Aorta (tissue), 5 donors: ENCODE data around the gene LUZP2. TPM values are rescaled to one million over a fixed set of nuclear protein-coding genes. Genes with fewer than 3 reads are reported as not detected.

Experiments used
- ATAC-seq: fragments of 200-7000 bp; cut with Tn5 transposase; one replicate; pipeline ENCODE4 v1.9.1; 2022; ENCODE audit warnings: moderate library complexity; ENCODE audit not compliant: low FRiP score
- DNase-seq, 2 donors: peaks; one replicate each; pipeline ENCODE4 v3.0.0-alpha.2; 2020
- H3K27ac ChIP-seq, 2 donors: one replicate each; pipeline ENCODE4 v1.5.1; 2013; ENCODE audit warnings: low read length in 2 of 2, mild to moderate bottlenecking in 2 of 2, moderate library complexity in 2 of 2, control low read depth in 1 of 2, inconsistent platforms in 1 of 2, low read depth in 1 of 2
- H3K27me3 ChIP-seq, 2 donors: one replicate each; pipeline ENCODE4 v1.6.1; 2013; ENCODE audit warnings: control low read depth in 1 of 2, low read length in 1 of 2, mild to moderate bottlenecking in 1 of 2, moderate library complexity in 1 of 2; ENCODE audit not compliant: insufficient read depth in 2 of 2, control insufficient read depth in 1 of 2
- H3K36me3 ChIP-seq, 2 donors: one replicate each; pipeline ENCODE4 v1.6.1; 2013; ENCODE audit warnings: control low read depth in 1 of 2, low read length in 1 of 2, mild to moderate bottlenecking in 1 of 2; ENCODE audit not compliant: insufficient read depth in 2 of 2, control insufficient read depth in 1 of 2
- H3K4me1 ChIP-seq, 2 donors: one replicate each; pipeline ENCODE4 v1.6.1; 2013; ENCODE audit warnings: low read length in 2 of 2, control low read depth in 1 of 2, mild to moderate bottlenecking in 1 of 2, moderate library complexity in 1 of 2; ENCODE audit not compliant: insufficient read depth in 2 of 2, control insufficient read depth in 1 of 2
- H3K4me3 ChIP-seq, 2 donors: one replicate each; pipeline ENCODE4 v1.5.1; 2013; ENCODE audit warnings: low read length in 2 of 2, control low read depth in 1 of 2, mild to moderate bottlenecking in 1 of 2
- H3K9me3 ChIP-seq: one replicate; pipeline ENCODE4 v1.6.1; 2013; ENCODE audit warnings: mild to moderate bottlenecking, low read length; ENCODE audit not compliant: control insufficient read depth
- WGBS, 2 donors: extraction: QIAGEN DNeasy Blood & Tissue Kit; methylation state at CpG; one replicate each; pipeline ENCODE4 v1.1.7; 2013; 5-methylcytosine and 5-hydroxymethylcytosine counted together
- intact Hi-C, 2 donors: fragments of 100-400 bp; cut with DNase I; formaldehyde crosslinking; loops; one replicate each; pipeline versions ENCODE4 v1.14.2 to v1.15.0; 2022
- polyA plus RNA-seq, 2 donors: library from polyadenylated mRNA; stranded (reverse); fragments of 200-250 nt; gene quantifications; one replicate each; pipeline ENCODE4 v1.2.3, GENCODE V29; 2013
- total RNA-seq, 2 donors: library from RNA; stranded (reverse); fragmentation: NEBNext Ultra II Directional; extraction: Animal tissue kit (Norgen Biotek cat#: 25700); gene quantifications; one replicate each; pipeline ENCODE4 v1.2.1, GENCODE V29; 2021
- donor health status: healthy with polysubstance abuse.
- donor health status: Bipolar disorder and iron deficiency.
- donor health status: DM: no; HTN: no; CAD: no.
- donor health status: DM: no; HTN: no; CAD: no.
- donor health status: DM: yes; HTN: yes; CAD: no.

The LUZP2 gene
- total and polyA plus RNA-seq, 4 donors = 0.15 to 0.50 TPM; not detected in 2

DNA sequence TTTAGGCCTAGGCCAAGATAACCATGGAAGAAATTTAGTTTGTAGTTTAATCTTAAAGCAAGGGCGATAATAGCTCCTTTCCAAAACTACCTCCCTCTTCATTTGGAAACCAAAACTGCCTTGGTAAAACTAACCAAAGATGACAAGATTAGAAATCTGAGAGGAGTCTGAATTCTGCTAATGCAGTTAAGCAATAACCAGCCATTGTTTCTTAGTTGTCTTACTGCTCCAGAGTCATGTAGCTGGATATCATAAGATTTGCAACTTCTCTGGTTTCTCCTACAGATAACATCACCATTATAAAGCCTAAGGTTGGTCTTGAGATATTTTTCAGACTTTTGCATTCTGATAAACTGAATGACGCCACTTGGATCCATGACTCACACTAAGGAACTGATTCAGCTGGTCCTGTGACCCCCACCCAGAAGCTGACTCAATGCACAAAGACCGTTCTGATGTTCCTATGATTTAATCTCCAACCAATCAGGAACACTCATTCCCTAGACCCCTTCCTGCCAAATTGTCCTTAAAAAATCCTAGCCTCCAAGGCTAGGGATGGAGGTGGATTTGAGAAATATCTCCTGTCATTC, 200.8 kb downstream of the LUZP2 start:
- intact Hi-C loops = no loop called here
- 82 to 85% methylated on average over 3 of the region's 3 CpGs for WGBS, 2 donors
- H3K36me3 ChIP-seq = no peaks in the 10 kb centered on the region
- H3K27ac ChIP-seq = no peak overlapping the region
- no peaks in the 10 kb centered on the region for H3K4me1 ChIP-seq
- no peaks in the 10 kb centered on the region for H3K27me3 ChIP-seq
- no peaks in the 10 kb centered on the region for H3K9me3 ChIP-seq
- no peak for ATAC-seq
- no peak for DNase-seq
- no peak overlapping the region for H3K4me3 ChIP-seq

DNA sequence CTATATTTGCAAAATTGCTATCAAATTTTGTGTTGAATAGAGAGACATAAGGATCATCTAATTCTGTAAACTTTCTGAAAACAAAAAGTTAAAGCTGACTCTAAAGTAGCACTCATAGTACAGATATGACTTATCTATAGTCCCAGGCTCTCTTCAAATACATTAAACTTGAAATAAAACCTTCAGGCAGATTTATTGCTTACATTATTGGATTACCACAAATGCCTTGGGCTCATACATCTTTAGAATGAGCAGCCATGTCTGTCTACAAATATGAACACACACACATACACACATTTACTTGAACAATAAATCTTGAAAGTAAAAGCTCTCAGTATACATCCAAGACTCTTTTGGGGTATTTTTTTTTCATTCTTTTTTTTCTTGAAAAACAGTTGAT, 207.9 kb downstream of the LUZP2 start:
- H3K4me1 ChIP-seq = no peaks in the 10 kb centered on the region
- no peaks in the 10 kb centered on the region for H3K36me3 ChIP-seq
- no peaks in the 10 kb centered on the region for H3K27me3 ChIP-seq
- H3K9me3 ChIP-seq = no peaks in the 10 kb centered on the region
- intact Hi-C loops = no loop called here
- no peak for DNase-seq
- H3K4me3 ChIP-seq = no peak overlapping the region
- no peak overlapping the region for H3K27ac ChIP-seq
- no peak for ATAC-seq

DNA sequence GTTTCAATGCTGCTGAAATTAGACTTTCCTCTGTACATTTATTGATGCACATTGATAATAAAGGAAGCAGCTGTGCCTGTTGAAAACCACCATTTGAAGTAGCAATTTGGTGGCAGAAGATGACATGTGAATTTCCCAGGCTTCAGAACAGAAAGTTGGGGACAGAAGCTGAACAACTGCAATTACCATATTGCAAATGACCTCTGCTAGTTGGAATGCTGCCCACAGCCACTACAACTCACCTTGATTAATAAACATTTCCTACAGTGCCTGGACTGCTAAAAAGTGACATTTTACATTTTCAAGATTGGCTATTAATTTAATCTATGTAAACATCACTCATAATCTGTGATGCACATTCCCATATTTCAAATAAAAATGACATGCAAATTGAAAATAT, 208.6 kb downstream of the LUZP2 start:
- no peaks in the 10 kb centered on the region for H3K36me3 ChIP-seq
- no peak overlapping the region for H3K4me3 ChIP-seq
- intact Hi-C loops = no loop called here
- H3K27me3 ChIP-seq = no peaks in the 10 kb centered on the region
- ATAC-seq (no peak), DNase-seq (no peak)
- H3K4me1 ChIP-seq = no peaks in the 10 kb centered on the region
- no peaks in the 10 kb centered on the region for H3K9me3 ChIP-seq
- no peak overlapping the region for H3K27ac ChIP-seq

DNA sequence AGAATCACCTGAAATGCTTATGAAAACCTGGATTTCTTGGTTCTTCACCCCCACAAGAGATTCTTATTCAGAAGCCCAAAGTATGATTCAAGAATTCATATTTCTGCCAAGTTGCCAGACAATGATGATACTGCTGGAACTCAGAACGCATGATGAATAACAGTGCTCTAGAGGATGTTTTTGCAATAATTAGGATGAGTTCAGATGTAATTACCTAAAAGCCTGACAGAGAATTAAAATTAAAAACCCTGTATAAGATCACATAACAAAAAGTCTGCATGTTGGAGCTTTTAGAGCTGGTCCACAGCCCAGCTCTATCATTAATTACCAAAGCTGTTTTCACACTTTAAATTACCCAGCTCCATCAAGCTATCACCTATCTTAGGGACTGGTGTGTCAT, 211.8 kb downstream of the LUZP2 start:
- intact Hi-C loops = no loop called here
- H3K36me3 ChIP-seq = no peaks in the 10 kb centered on the region
- H3K27ac ChIP-seq = no peak overlapping the region
- DNase-seq = no peak
- H3K4me1 ChIP-seq = no peaks in the 10 kb centered on the region
- H3K4me3 ChIP-seq = no peak overlapping the region
- ATAC-seq = no peak
- H3K27me3 ChIP-seq = no peaks in the 10 kb centered on the region
- WGBS, 2 donors = 82 to 85% methylated on average over 1 of the region's 1 CpG
- H3K9me3 ChIP-seq = no peaks in the 10 kb centered on the region

DNA sequence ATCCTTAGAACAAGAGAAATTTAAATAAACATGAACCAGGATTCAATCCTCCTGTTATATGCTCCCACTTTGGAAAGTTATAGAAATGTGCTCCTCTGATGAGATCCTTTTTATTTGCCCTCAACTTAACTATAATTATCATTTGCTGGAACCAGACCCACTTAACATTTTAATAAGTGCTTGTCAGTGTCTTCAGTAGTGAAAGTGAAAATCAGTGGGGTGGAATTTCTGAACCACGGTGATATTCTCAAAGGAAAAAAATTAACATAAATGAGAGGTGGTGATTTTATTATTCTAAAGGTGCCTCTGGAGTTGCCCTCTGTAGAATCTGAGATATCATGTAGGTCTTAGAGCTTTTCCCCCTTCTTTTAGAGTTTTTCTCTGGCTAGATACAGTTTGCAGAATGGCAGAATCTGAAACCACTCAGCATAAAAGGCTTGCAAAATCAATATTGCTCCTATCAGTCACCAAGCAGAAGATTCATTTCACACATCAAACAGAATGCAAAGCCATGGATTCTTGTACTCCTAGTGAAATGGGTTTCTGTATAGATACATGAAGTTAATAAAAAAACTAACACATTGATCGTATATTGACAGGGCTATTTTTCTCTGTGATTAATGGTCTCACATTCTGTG, 213.2 kb downstream of the LUZP2 start:
- 47 to 49% methylated on average over 2 of the region's 2 CpGs for WGBS, 2 donors
- no peak overlapping the region for H3K4me3 ChIP-seq
- H3K4me1 ChIP-seq = no peaks in the 10 kb centered on the region
- H3K9me3 ChIP-seq = no peaks in the 10 kb centered on the region
- H3K27ac ChIP-seq = no peak overlapping the region
- DNase-seq (no peak), ATAC-seq (no peak)
- intact Hi-C loops = no loop called here
- H3K27me3 ChIP-seq = no peaks in the 10 kb centered on the region
- H3K36me3 ChIP-seq = no peaks in the 10 kb centered on the region

DNA sequence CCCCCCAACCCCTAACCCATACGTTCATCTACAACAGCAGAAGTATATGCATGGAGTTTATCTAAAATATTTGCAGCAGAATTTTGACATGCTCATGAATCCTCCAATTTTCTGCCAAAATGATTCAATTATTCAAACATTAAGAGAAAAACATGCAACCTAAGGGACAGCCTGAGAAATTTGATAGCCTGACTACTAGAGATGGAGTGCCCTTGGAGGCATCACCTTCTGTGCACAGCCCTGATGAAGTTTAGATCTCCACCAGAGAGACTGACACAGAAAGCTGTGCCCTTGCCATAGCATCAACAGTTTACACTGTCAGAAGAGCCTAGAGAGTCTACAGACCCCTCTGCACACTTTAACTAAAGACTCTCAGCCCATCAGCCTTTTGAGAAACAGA, 217.7 kb downstream of the LUZP2 start:
- ATAC-seq (no peak), DNase-seq (no peak)
- 57 to 62% methylated on average over 1 of the region's 1 CpG for WGBS, 2 donors
- no peaks in the 10 kb centered on the region for H3K9me3 ChIP-seq
- H3K36me3 ChIP-seq = no peaks in the 10 kb centered on the region
- H3K27me3 ChIP-seq = no peaks in the 10 kb centered on the region
- H3K4me1 ChIP-seq = no peaks in the 10 kb centered on the region
- intact Hi-C loops = no loop called here
- no peak overlapping the region for H3K27ac ChIP-seq
- no peak overlapping the region for H3K4me3 ChIP-seq

DNA sequence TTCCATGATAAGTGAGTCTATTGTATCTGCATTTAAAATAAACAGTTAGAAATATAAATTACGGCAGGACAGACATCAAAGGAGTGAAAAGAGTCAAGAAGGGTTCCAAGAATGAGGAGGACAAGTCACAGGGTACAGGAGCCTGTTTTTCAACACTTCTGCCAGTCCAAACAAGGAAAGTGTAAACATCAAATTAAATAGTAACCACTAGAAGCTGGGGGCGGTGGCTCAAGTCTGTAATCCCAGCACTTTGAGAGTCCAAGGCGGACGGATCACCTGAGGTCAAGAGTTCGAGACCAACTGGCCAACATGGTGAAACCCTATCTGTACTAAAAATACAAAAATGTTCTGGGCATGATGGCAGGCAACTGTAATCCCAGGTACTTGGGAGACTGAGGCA, 219.6 kb downstream of the LUZP2 start:
- Histone ChIP-seq H3K36me3 (no peaks in the 10 kb centered on the region), H3K4me3 (no peak overlapping the region), H3K4me1 (no peaks in the 10 kb centered on the region), H3K27me3 (no peaks in the 10 kb centered on the region), H3K9me3 (no peaks in the 10 kb centered on the region), H3K27ac (no peak overlapping the region)
- ATAC-seq (no peak), DNase-seq (no peak)
- WGBS, 2 donors = 76 to 86% methylated on average over 5 of the region's 5 CpGs
- intact Hi-C loops = no loop called here

DNA sequence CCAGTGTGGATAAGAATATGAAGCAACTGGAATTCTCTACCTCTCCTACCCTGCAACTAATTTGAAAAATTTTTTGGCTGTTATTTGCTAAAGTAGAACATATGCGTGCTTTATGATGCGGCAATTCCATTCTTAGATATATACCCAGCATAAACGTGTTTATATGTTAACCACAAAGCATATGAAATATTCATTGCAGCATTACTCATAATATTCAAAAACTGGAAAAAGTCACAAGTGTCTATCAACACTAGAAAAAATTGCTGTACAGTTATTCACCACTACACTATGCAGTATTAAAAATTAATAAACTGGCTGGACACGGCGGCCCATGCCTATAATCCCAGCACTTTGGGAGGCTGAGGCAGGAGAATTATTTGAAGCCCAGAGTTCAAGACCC, 226.4 kb downstream of the LUZP2 start:
- H3K27me3 ChIP-seq = no peaks in the 10 kb centered on the region
- intact Hi-C loops = no loop called here
- no peak for ATAC-seq
- DNase-seq = no peak
- 89 to 91% methylated on average over 5 of the region's 5 CpGs for WGBS, 2 donors
- H3K4me3 ChIP-seq = no peak overlapping the region
- no peaks in the 10 kb centered on the region for H3K9me3 ChIP-seq
- no peaks in the 10 kb centered on the region for H3K36me3 ChIP-seq
- H3K27ac ChIP-seq = no peak overlapping the region
- H3K4me1 ChIP-seq = no peaks in the 10 kb centered on the region

DNA sequence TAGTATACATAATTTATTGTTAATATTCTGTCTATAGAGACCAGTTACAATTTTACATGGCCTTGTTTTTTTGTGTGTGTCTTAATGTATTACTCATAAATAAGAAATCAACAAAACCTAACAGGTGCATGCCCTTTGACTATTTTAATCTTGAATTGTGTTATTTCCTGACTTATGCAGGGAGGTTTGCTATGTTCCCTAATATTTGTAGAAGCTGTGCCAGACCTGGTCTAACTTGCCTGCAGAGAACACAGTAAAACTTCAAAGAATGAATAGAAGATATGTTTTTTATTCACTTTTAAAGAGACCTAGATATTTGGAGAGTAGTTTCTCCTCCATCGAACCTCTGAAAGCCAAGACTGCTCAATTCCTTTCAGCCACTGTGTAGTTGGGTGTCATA, 234.7 kb downstream of the LUZP2 start:
- no peak overlapping the region for H3K27ac ChIP-seq
- no peaks in the 10 kb centered on the region for H3K4me1 ChIP-seq
- ATAC-seq = no peak
- no peaks in the 10 kb centered on the region for H3K9me3 ChIP-seq
- WGBS, 2 donors = 81 to 83% methylated on average over 1 of the region's 1 CpG
- H3K27me3 ChIP-seq = no peaks in the 10 kb centered on the region
- no peak overlapping the region for H3K4me3 ChIP-seq
- no peaks in the 10 kb centered on the region for H3K36me3 ChIP-seq
- no peak for DNase-seq
- intact Hi-C loops = no loop called here
